ENCODE results near the gene CCDC32.

CCDC32 gene

DNA sequence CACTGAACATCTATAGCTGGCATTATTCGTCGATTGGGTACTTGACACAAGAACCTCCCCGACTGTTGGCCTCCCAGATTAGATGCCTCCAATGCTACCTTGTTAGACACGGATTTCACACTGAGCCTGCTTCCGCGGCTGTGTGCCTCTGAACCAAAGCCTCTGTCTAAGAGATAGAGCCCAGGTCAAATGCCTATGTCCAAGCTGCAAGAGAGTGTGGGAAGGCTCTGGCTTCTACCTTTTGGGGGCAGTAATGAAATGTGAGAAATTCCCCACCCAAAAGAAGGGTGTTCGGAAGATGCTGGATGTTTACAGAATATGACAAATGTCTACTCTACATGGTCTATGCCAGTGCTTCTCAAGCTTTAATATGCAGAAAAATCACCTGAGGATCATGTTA is 2.3 kb upstream of the CCDC32 start:
- H3K9ac ChIP-seq (ENCODE audit: low read depth, low read length, poor library complexity, severe bottlenecking): no peak overlapping the region
- H3K36me3 ChIP-seq (ENCODE audit: insufficient read depth, low read length): no peaks in the 10 kb centered on the region
- peaks cover 38% of the 10 kb centered on the region for H3K79me2 ChIP-seq (ENCODE audit: insufficient read depth, low read length)
- H3K27me3 ChIP-seq (ENCODE audit: insufficient read depth, low read length, poor library complexity, severe bottlenecking): no peaks in the 10 kb centered on the region
- no peak for TF ChIP-seq EZH2phosphoT487 (IDR thresholded peaks at IDR 0.05; ENCODE audit: borderline replicate concordance)
- TF ChIP-seq, protein P1, sequence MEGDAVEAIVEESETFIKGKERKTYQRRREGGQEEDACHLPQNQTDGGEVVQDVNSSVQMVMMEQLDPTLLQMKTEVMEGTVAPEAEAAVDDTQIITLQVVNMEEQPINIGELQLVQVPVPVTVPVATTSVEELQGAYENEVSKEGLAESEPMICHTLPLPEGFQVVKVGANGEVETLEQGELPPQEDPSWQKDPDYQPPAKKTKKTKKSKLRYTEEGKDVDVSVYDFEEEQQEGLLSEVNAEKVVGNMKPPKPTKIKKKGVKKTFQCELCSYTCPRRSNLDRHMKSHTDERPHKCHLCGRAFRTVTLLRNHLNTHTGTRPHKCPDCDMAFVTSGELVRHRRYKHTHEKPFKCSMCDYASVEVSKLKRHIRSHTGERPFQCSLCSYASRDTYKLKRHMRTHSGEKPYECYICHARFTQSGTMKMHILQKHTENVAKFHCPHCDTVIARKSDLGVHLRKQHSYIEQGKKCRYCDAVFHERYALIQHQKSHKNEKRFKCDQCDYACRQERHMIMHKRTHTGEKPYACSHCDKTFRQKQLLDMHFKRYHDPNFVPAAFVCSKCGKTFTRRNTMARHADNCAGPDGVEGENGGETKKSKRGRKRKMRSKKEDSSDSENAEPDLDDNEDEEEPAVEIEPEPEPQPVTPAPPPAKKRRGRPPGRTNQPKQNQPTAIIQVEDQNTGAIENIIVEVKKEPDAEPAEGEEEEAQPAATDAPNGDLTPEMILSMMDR (conservative IDR thresholded peaks at IDR 0.05; ENCODE audit: low read length): peak; percentile 61
- H3F3A ChIP-seq (ENCODE audit: low read depth): no peaks in the 10 kb centered on the region
- no peaks in the 10 kb centered on the region for H3K9me2 ChIP-seq (replicated peaks; ENCODE audit: low read depth, low read length)
- peak overlapping the region; percentile 30 for H3K4me2 ChIP-seq (ENCODE audit: low read depth, low read length, poor library complexity, severe bottlenecking)
- H4K20me1 ChIP-seq (ENCODE audit: insufficient read depth, low read length, poor library complexity, severe bottlenecking): peaks cover 17% of the 10 kb centered on the region
- H3K9me3 ChIP-seq (ENCODE audit: insufficient read depth, low read depth, low read length): no peaks in the 10 kb centered on the region
- no peak overlapping the region for H3K4me3 ChIP-seq (ENCODE audit: low read length, poor library complexity, severe bottlenecking)
- H3K4me1 ChIP-seq (ENCODE audit: insufficient read depth, low read length, poor library complexity, severe bottlenecking): peaks cover 37% of the 10 kb centered on the region
- peak overlapping the region; percentile 68 for H2AFZ ChIP-seq (ENCODE audit: low read length)

DNA sequence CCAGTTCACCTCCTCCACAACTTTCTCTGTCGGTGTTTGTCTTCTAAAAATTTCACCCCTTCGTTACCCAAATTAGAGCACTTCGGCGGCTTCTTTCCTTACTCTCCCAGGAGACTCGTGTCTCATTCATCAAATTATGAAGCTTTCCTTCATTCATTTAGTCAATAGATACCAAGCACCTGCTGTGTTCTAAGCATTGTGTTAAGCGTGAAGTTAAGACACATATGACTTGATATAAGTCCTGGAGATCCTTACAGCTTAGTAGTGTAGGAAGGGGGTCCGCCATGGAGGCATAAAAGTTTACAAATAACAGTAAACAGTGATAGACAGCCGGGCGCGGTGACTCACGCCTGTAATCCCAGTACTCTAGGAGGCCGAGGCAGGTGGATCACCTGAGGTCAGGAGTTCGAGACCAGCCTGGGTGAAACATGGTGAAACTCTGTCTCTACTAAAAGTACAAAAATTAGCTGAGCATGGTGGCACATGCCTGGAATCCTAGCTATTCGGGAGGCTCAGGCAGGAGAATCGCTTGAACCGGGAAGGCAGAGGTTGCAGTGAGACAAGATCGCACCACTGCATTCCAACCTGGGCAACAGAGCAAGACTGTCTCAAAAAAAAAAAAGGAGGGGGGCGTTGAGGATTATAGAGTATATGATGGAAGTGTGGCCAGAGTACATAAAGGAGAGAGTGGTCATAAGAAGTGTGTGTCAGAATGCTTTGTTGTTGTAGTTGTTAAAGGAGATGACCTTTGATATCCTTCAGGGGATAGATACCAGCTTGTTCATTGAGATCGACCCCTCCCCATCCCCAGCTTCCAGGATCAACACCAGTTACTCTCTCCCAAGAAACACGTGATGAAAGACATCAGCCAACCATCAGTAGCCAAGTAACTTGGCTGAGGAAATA is 744 bp upstream of the CCDC32 start:
- TF ChIP-seq, protein P1 (conservative IDR thresholded peaks at IDR 0.05; ENCODE audit: low read length): no peak
- TF ChIP-seq EZH2phosphoT487 (IDR thresholded peaks at IDR 0.05; ENCODE audit: borderline replicate concordance): no peak
- peaks cover 35% of the 10 kb centered on the region for H3K4me1 ChIP-seq (ENCODE audit: insufficient read depth, low read length, poor library complexity, severe bottlenecking)
- H3K9ac ChIP-seq (ENCODE audit: low read depth, low read length, poor library complexity, severe bottlenecking): peak overlapping the region; percentile 52
- no peaks in the 10 kb centered on the region for H3K9me3 ChIP-seq (ENCODE audit: insufficient read depth, low read depth, low read length)
- H3K36me3 ChIP-seq (ENCODE audit: insufficient read depth, low read length): no peaks in the 10 kb centered on the region
- peaks cover 36% of the 10 kb centered on the region for H3K79me2 ChIP-seq (ENCODE audit: insufficient read depth, low read length)
- peaks cover 15% of the 10 kb centered on the region for H4K20me1 ChIP-seq (ENCODE audit: insufficient read depth, low read length, poor library complexity, severe bottlenecking)
- peak overlapping the region; percentile 95 for H3K4me2 ChIP-seq (ENCODE audit: low read depth, low read length, poor library complexity, severe bottlenecking)
- H3K9me2 ChIP-seq (replicated peaks; ENCODE audit: low read depth, low read length): no peaks in the 10 kb centered on the region
- peak overlapping the region; percentile 94 for H2AFZ ChIP-seq (ENCODE audit: low read length)
- H3K27me3 ChIP-seq (ENCODE audit: insufficient read depth, low read length, poor library complexity, severe bottlenecking): no peaks in the 10 kb centered on the region
- H3F3A ChIP-seq (ENCODE audit: low read depth): no peaks in the 10 kb centered on the region
- peak overlapping the region; percentile 91 for H3K4me3 ChIP-seq (ENCODE audit: low read length, poor library complexity, severe bottlenecking)

DNA sequence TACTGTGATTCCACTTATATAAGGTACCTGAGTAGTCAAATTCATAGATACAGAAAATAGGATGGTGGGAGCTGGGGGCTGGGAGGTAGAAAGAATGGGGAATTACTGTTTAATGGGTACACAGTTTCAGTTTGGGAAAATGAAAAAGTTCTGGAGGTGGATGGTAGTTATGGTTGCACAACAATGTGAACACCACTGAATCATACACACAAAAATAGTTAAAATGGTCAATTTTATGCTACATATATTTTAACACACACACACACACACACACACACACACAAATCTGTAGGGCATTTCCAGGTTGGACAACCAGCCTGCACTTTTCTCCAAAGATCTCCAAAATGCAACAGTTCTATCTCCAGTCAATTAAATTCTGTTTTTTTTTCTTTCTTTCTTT is 1.4 kb downstream of the CCDC32 start:
- Histone ChIP-seq H3K4me2 (ENCODE audit: low read depth, low read length, poor library complexity, severe bottlenecking) (peak overlapping the region; percentile 95), H3F3A (ENCODE audit: low read depth) (no peaks in the 10 kb centered on the region), H3K4me3 (ENCODE audit: low read length, poor library complexity, severe bottlenecking) (peak overlapping the region; percentile 91), H4K20me1 (ENCODE audit: insufficient read depth, low read length, poor library complexity, severe bottlenecking) (peaks cover 4% of the 10 kb centered on the region), H2AFZ (ENCODE audit: low read length) (no peak overlapping the region), H3K4me1 (ENCODE audit: insufficient read depth, low read length, poor library complexity, severe bottlenecking) (peaks cover 30% of the 10 kb centered on the region), H3K9me3 (ENCODE audit: insufficient read depth, low read depth, low read length) (no peaks in the 10 kb centered on the region), H3K9me2 (replicated peaks; ENCODE audit: low read depth, low read length) (no peaks in the 10 kb centered on the region), H3K79me2 (ENCODE audit: insufficient read depth, low read length) (peaks cover 26% of the 10 kb centered on the region), H3K9ac (ENCODE audit: low read depth, low read length, poor library complexity, severe bottlenecking) (no peak overlapping the region), H3K36me3 (ENCODE audit: insufficient read depth, low read length) (no peaks in the 10 kb centered on the region), H3K27me3 (ENCODE audit: insufficient read depth, low read length, poor library complexity, severe bottlenecking) (no peaks in the 10 kb centered on the region)
- no peak for TF ChIP-seq EZH2phosphoT487 (IDR thresholded peaks at IDR 0.05; ENCODE audit: borderline replicate concordance)
- TF ChIP-seq, protein P1 (conservative IDR thresholded peaks at IDR 0.05; ENCODE audit: low read length): no peak
